ENCODE results near the gene MANBA.

- TF ChIP-seq CTCF (conservative IDR thresholded peaks at IDR 0.05 in 1 of 2, IDR thresholded peaks at IDR 0.05 in 1 of 2; ENCODE audit: extremely low read depth in 1 of 2, insufficient read depth in 1 of 2, low read depth in 1 of 2, low read length in 2 of 2), result no peak
- no peak for TF ChIP-seq EZH2 (IDR thresholded peaks at IDR 0.05; ENCODE audit: borderline replicate concordance, low read length)
Observed at GRCh38 chr4:102732678-102733077, 28.1 kb downstream of the MANBA start.

Data from mammary epithelial cell (primary cell).